H1 (cell line): ENCODE measurements around the gene TMED10.

Experiments used
- JUND ChIP-seq: IDR thresholded peaks from 2 replicates; pipeline ENCODE4 v1.6.1; 2011; ENCODE audit warnings: mild to moderate bottlenecking, improper control_type of control experiment, low read length
- POLR2A ChIP-seq, 2 experiments: IDR thresholded peaks; 1 replicate in 1 of 2; 2 replicates in 1 of 2; pipeline ENCODE4 v1.6.1; 2011; ENCODE audit warnings: low read depth in 2 of 2, low read length in 2 of 2, mild to moderate bottlenecking in 2 of 2; ENCODE audit errors: control extremely low read depth in 1 of 2
- RXRA ChIP-seq: IDR thresholded peaks from 2 replicates; pipeline ENCODE4 v1.6.1; 2011; ENCODE audit warnings: low read depth, mild to moderate bottlenecking, low read length, moderate library complexity; ENCODE audit not compliant: insufficient read depth
- TAF1 ChIP-seq: IDR thresholded peaks from 2 replicates; pipeline ENCODE4 v1.6.1; 2011; ENCODE audit warnings: mild to moderate bottlenecking, low read depth, low read length

- TF ChIP-seq JUND (no peak), RXRA (no peak), POLR2A (IDR thresholded peaks at IDR 0.05; ENCODE audit: control extremely low read depth in 1 of 2, low read depth in 2 of 2, low read length in 2 of 2) (no peak), TAF1 (no peak)
Observed at GRCh38 chr14:75128596-75128990, 47.8 kb downstream of the TMED10 start.
